ENCODE data around the gene TMEM9.

DNA sequence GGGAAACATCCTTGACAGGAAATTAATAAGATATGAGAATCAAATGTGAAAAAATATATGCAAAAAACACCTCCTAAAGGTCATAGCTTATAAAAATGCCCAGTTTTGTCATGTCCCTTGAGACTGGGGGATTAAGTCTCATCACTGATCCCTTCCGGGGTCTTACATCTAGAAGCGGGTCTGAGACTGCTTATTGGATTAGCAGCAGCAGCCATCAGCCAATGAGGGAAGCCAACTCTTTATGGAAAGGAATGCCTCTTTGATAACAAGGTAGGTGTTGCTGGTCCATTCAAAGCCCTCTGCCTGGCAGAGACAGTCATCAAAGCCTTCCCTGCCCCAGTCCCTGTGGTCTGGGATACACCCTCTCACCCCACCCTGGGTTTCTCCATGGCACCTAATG is 38.2 kb downstream of the TMEM9 start:
- TF ChIP-seq REST (IDR thresholded peaks at IDR 0.05; ENCODE audit: low read depth) (no peak), EGR1 (IDR thresholded peaks at IDR 0.05) (no peak), TCF12 (IDR thresholded peaks at IDR 0.05; ENCODE audit: low read depth) (no peak), ZBTB7A (IDR thresholded peaks at IDR 0.05; ENCODE audit: low read depth) (no peak), EP300 (IDR thresholded peaks at IDR 0.05; ENCODE audit: borderline replicate concordance) (no peak)
- TF ChIP-seq, protein P1, sequence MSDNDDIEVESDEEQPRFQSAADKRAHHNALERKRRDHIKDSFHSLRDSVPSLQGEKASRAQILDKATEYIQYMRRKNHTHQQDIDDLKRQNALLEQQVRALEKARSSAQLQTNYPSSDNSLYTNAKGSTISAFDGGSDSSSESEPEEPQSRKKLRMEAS (IDR thresholded peaks at IDR 0.05) = no peak

All from Ishikawa (cell line).